Upper lobe of left lung (tissue), 4 donors: ENCODE results near the gene KLHDC3.

ENCODE experiments used
- CTCF ChIP-seq, 6 experiments: fragments of 450-650 bp in 4 of 6; fragments of 200-600 bp in 2 of 6; sonication (generic) in 2 of 6; IDR thresholded peaks; one replicate each; pipeline ENCODE4 v1.5.1; 2016 to 2019; ENCODE audit warnings: antibody characterized with exemption in 6 of 6
- EP300 ChIP-seq, 4 donors: sonication (generic); formaldehyde crosslinking; IDR thresholded peaks; one replicate each; pipeline ENCODE4 v1.5.1; 2017; ENCODE audit warnings: antibody characterized with exemption in 4 of 4, control low read depth in 2 of 4
- POLR2AphosphoS5 ChIP-seq, 2 donors: sonication (generic); formaldehyde crosslinking; IDR thresholded peaks; one replicate each; pipeline ENCODE4 v1.5.1; 2017; ENCODE audit warnings: antibody characterized with exemption in 2 of 2

- TF ChIP-seq CTCF (IDR thresholded peaks at IDR 0.05), result no peak
- TF ChIP-seq POLR2AphosphoS5 (IDR thresholded peaks at IDR 0.05), result no peak
- TF ChIP-seq EP300 (IDR thresholded peaks at IDR 0.05), result no peak
Observed at GRCh38 chr6:43035495-43036194, 21.6 kb downstream of the KLHDC3 start.
